Esophagus muscularis mucosa (tissue), 4 donors: ENCODE measurements around the gene ZRSR2. TPM values are rescaled to one million over a fixed set of nuclear protein-coding genes. Genes with fewer than 3 reads are reported as not detected.

ENCODE experiments used
- DNase-seq: peaks from one replicate; pipeline ENCODE4 v3.0.0-alpha.2; 2017; ENCODE audit errors: extremely low spot score
- H3K27ac ChIP-seq, 4 donors: fragments of 200-600 bp; sonication (generic); replicated peaks in 1 of 4; 1 replicate in 3 of 4; 2 replicates in 1 of 4; pipeline ENCODE4 v1.5.1; 2016 to 2019; ENCODE audit warnings: mild to moderate bottlenecking in 1 of 4
- H3K27me3 ChIP-seq, 4 donors: fragments of 200-600 bp; sonication (generic); one replicate each; pipeline versions ENCODE4 v1.5.1 to v1.6.0; 2016 to 2019
- H3K36me3 ChIP-seq, 4 donors: fragments of 200-600 bp; sonication (generic); one replicate each; pipeline ENCODE4 v1.5.1; 2016 to 2019
- H3K4me1 ChIP-seq, 4 donors: fragments of 200-600 bp; sonication (generic); one replicate each; pipeline ENCODE4 v1.5.1; 2016 to 2019
- H3K4me3 ChIP-seq, 4 donors: fragments of 200-600 bp; sonication (generic); 1 replicate in 2 of 4; 2 replicates in 2 of 4; pipeline ENCODE4 v1.5.1; 2016 to 2019; ENCODE audit warnings: mild to moderate bottlenecking in 4 of 4, moderate library complexity in 1 of 4
- H3K9me3 ChIP-seq, 4 donors: fragments of 200-600 bp; sonication (generic); 1 replicate in 3 of 4; 2 replicates in 1 of 4; pipeline ENCODE4 v1.5.1; 2016 to 2019
- CTCF ChIP-seq, 3 experiments: fragments of 200-600 bp in 2 of 3; fragments of 450-650 bp in 1 of 3; sonication (generic) in 2 of 3; IDR thresholded peaks; one replicate each; pipeline ENCODE4 v1.5.1; 2017 to 2019; ENCODE audit warnings: antibody characterized with exemption in 3 of 3, mild to moderate bottlenecking in 2 of 3, moderate library complexity in 1 of 3
- EP300 ChIP-seq: sonication (generic); formaldehyde crosslinking; IDR thresholded peaks from one replicate; pipeline ENCODE4 v1.6.1; 2017; ENCODE audit warnings: antibody characterized with exemption
- POLR2A ChIP-seq: fragments of 450-650 bp; IDR thresholded peaks from one replicate; pipeline ENCODE4 v1.6.1; 2017; ENCODE audit warnings: antibody characterized with exemption, moderate library complexity, mild to moderate bottlenecking, low read depth
- POLR2AphosphoS5 ChIP-seq, 2 donors: sonication (generic); formaldehyde crosslinking; IDR thresholded peaks; one replicate each; pipeline ENCODE4 v1.6.1; 2017; ENCODE audit warnings: antibody characterized with exemption in 2 of 2
- WGBS: methylation state at CpG from one replicate; pipeline ENCODE4 v1.1.5; 2018; 5-methylcytosine and 5-hydroxymethylcytosine counted together
- intact Hi-C: fragments of 100-400 bp; cut with DNase I; formaldehyde crosslinking; loops from one replicate; pipeline ENCODE4 v1.15.1; 2023
- total RNA-seq, 4 donors: library from RNA; depleted of rRNA; stranded (reverse); fragments of >200 nt; gene quantifications; one replicate each; pipeline versions ENCODE4 v1.1.0 to v1.2.1, GENCODE V29; 2016

The ZRSR2 gene
- total RNA-seq, 4 donors from 2014 or later, result 7.0 to 12.4 (median 9.0) TPM

GRCh38 chrX:15838017-15838416 is 47.7 kb downstream of the ZRSR2 start:
- H3K27ac ChIP-seq, result no peak overlapping the region
- no peak for DNase-seq
- peaks cover 0 to 3% (median under 1%) of the 10 kb centered on the region in 4 donors for H3K36me3 ChIP-seq
- H3K9me3 ChIP-seq, result no peaks in the 10 kb centered on the region
- no peaks in the 10 kb centered on the region for H3K27me3 ChIP-seq
- intact Hi-C loops, result no loop called here
- H3K4me1 ChIP-seq, result peaks cover 2 to 13% (median 6%) of the 10 kb centered on the region in 4 donors
- H3K4me3 ChIP-seq, result no peak overlapping the region
- TF ChIP-seq EP300, result no peak
- TF ChIP-seq CTCF (IDR thresholded peaks at IDR 0.05), result peak in 1 of 3 experiments; percentile 6
- WGBS, result 87% methylated on average over 3 of the region's 3 CpGs

- Histone ChIP-seq H3K27me3 (no peaks in the 10 kb centered on the region), H3K27ac (no peak overlapping the region), H3K9me3 (no peaks in the 10 kb centered on the region), H3K4me3 (no peak overlapping the region), H3K4me1 (peaks cover 6 to 14% (median 10%) of the 10 kb centered on the region in 4 donors), H3K36me3 (peaks cover 0 to 19% (median 14%) of the 10 kb centered on the region in 4 donors)
- intact Hi-C loops, result no loop called here
- TF ChIP-seq CTCF (IDR thresholded peaks at IDR 0.05) (no peak), POLR2A (no peak), EP300 (no peak), POLR2AphosphoS5 (IDR thresholded peaks at IDR 0.05) (no peak)
- DNase-seq, result no peak
- 75% methylated on average over 2 of the region's 2 CpGs for WGBS
These were observed 51.7 kb downstream of the ZRSR2 start for GRCh38 chrX:15841853-15842516.

GRCh38 chrX:15843960-15844359 is 53.7 kb downstream of the ZRSR2 start:
- intact Hi-C loops, result no loop called here
- DNase-seq, result no peak
- no peak for TF ChIP-seq POLR2A
- no peak for TF ChIP-seq POLR2AphosphoS5 (IDR thresholded peaks at IDR 0.05)
- no peak for TF ChIP-seq EP300
- TF ChIP-seq CTCF (IDR thresholded peaks at IDR 0.05), result no peak
- Histone ChIP-seq H3K4me3 (no peak overlapping the region), H3K27me3 (no peaks in the 10 kb centered on the region), H3K9me3 (no peaks in the 10 kb centered on the region), H3K4me1 (peaks cover 6 to 33% (median 22%) of the 10 kb centered on the region in 4 donors), H3K27ac (no peak overlapping the region), H3K36me3 (peaks cover 0 to 19% (median 14%) of the 10 kb centered on the region in 4 donors)

- no peak for TF ChIP-seq POLR2A
- Histone ChIP-seq H3K36me3 (peaks cover 0 to 22% (median 12%) of the 10 kb centered on the region in 4 donors), H3K4me3 (no peak overlapping the region), H3K27ac (peak overlapping the region; percentile 45 to 76 (median 55)), H3K9me3 (no peaks in the 10 kb centered on the region), H3K27me3 (no peaks in the 10 kb centered on the region), H3K4me1 (peaks cover 6 to 62% (median 34%) of the 10 kb centered on the region in 4 donors)
- WGBS, result 64% methylated on average over 1 of the region's 1 CpG
- intact Hi-C loops, result no loop called here
- no peak for DNase-seq
These were observed 58.3 kb downstream of the ZRSR2 start for GRCh38 chrX:15848576-15848975.

GRCh38 chrX:15849555-15849954 is 59.3 kb downstream of the ZRSR2 start:
- Histone ChIP-seq H3K9me3 (no peaks in the 10 kb centered on the region), H3K27ac (peak overlapping the region; percentile 45 to 76 (median 55)), H3K4me1 (peaks cover 6 to 62% (median 38%) of the 10 kb centered on the region in 4 donors), H3K4me3 (no peak overlapping the region), H3K27me3 (no peaks in the 10 kb centered on the region), H3K36me3 (peaks cover 0 to 15% (median 7%) of the 10 kb centered on the region in 4 donors)
- DNase-seq, result no peak
- intact Hi-C loops, result no loop called here
- TF ChIP-seq EP300 (no peak), CTCF (IDR thresholded peaks at IDR 0.05) (peak in 2 of 3 experiments; percentile 16 to 39), POLR2A (no peak), POLR2AphosphoS5 (IDR thresholded peaks at IDR 0.05) (no peak)
- 65% methylated on average over 5 of the region's 5 CpGs for WGBS
